Right lobe of liver (tissue), 6 donors: ENCODE measurements around the gene DAG1. TPM values are rescaled to one million over a fixed set of nuclear protein-coding genes. Genes with fewer than 3 reads are reported as not detected.

ENCODE experiments used
- ATAC-seq, 4 donors: fragments of 200-7000 bp; cut with Tn5 transposase; one replicate each; pipeline ENCODE4 v1.9.1; 2020; ENCODE audit warnings: mild to moderate bottlenecking in 4 of 4, moderate library complexity in 4 of 4
- DNase-seq, 3 donors: peaks; one replicate each; pipeline ENCODE4 v3.0.0-alpha.2; 2020
- H3K27ac ChIP-seq, 3 donors: fragments of 200-600 bp; one replicate each; pipeline ENCODE4 v1.8.0; 2022
- H3K27me3 ChIP-seq, 2 donors: fragments of 200-600 bp; one replicate each; pipeline ENCODE4 v1.8.0; 2022
- H3K36me3 ChIP-seq, 4 donors: fragments of 200-600 bp; sonication (generic) in 1 of 4; one replicate each; pipeline versions ENCODE4 v1.5.1 to v1.8.0; 2017 to 2022; ENCODE audit warnings: control low read depth in 1 of 4
- H3K4me1 ChIP-seq, 4 donors: fragments of 200-600 bp; sonication (generic) in 1 of 4; one replicate each; pipeline versions ENCODE4 v1.5.1 to v1.8.0; 2017 to 2022; ENCODE audit warnings: control low read depth in 1 of 4
- H3K4me3 ChIP-seq, 3 donors: fragments of 200-600 bp; one replicate each; pipeline ENCODE4 v1.8.0; 2022
- H3K9me3 ChIP-seq, 4 donors: fragments of 200-600 bp; sonication (generic) in 1 of 4; one replicate each; pipeline versions ENCODE4 v1.5.1 to v1.8.0; 2017 to 2022; ENCODE audit warnings: control low read depth in 1 of 4
- POLR2A ChIP-seq: fragments of 450-650 bp; IDR thresholded peaks from one replicate; pipeline ENCODE4 v1.6.1; 2017; ENCODE audit warnings: antibody characterized with exemption, mild to moderate bottlenecking
- WGBS: methylation state at CpG from one replicate; pipeline ENCODE4 v1.1.6; 2018; ENCODE audit warnings: low coverage, low lambda C conversion rate; ENCODE audit not compliant: insufficient coverage; ENCODE audit errors: missing lambda C conversion rate; 5-methylcytosine and 5-hydroxymethylcytosine counted together
- intact Hi-C, 2 donors: fragments of 100-400 bp; cut with DNase I; formaldehyde crosslinking; loops; one replicate each; pipeline versions ENCODE4 v1.11.2 to v1.14.1; 2022
- total RNA-seq, 6 experiments: library from RNA; depleted of rRNA in 2 of 6; stranded (reverse); fragments of >200 nt in 2 of 6; fragmentation: NEBNext Ultra II Directional in 3 of 6; extraction: Animal tissue kit (Norgen Biotek cat#: 25700) in 3 of 6; gene quantifications; one replicate each; pipeline versions ENCODE4 v1.1.0 to v1.2.4, GENCODE V29; 2016 to 2023
- TF ChIP-seq, protein P1 (sequence below), 4 donors: fragments of 200-600 bp in 3 of 4; fragments of 450-650 bp in 1 of 4; IDR thresholded peaks; one replicate each; pipeline versions ENCODE4 v1.5.1 to v1.8.0; 2016 to 2022; ENCODE audit warnings: antibody characterized with exemption in 4 of 4, mild to moderate bottlenecking in 2 of 4
- donor health status: DM: no; HTN: yes; CAD: no.
- donor health status: DM: no; HTN: no; CAD: no.
- donor health status: DM: no; HTN: no; CAD: no.
- donor health status: DM: no; HTN: yes; CAD: no.
- donor health status: DM: no; HTN: yes; CAD: no.

The DAG1 gene
- total RNA-seq, 6 experiments from 2014 or later = 54.5 to 92.5 (median 65.2) TPM

DNA sequence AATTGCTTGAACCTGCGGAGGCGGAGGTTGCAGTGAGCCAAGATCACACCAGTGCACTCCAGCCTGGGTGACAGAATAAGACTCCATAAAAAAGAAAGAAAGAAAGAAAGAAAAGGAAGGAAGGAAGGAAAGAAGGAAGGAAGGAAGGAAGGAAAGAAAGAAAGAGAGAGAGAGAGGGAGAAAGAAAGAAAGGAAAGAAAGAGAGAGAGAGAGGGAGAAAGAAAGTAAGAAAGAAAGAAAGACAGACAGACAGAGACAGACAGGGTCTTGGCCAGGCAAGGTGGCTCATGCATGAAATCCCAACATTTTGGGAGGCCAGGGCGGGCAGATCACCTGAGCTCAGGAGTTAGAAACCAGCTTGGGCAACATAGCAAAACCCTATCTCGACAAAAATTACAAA lies 16.4 kb upstream of the DAG1 start:
- H3K27me3 ChIP-seq = no peaks in the 10 kb centered on the region
- TF ChIP-seq, protein P1, sequence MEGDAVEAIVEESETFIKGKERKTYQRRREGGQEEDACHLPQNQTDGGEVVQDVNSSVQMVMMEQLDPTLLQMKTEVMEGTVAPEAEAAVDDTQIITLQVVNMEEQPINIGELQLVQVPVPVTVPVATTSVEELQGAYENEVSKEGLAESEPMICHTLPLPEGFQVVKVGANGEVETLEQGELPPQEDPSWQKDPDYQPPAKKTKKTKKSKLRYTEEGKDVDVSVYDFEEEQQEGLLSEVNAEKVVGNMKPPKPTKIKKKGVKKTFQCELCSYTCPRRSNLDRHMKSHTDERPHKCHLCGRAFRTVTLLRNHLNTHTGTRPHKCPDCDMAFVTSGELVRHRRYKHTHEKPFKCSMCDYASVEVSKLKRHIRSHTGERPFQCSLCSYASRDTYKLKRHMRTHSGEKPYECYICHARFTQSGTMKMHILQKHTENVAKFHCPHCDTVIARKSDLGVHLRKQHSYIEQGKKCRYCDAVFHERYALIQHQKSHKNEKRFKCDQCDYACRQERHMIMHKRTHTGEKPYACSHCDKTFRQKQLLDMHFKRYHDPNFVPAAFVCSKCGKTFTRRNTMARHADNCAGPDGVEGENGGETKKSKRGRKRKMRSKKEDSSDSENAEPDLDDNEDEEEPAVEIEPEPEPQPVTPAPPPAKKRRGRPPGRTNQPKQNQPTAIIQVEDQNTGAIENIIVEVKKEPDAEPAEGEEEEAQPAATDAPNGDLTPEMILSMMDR (IDR thresholded peaks at IDR 0.05) = no peak
- TF ChIP-seq POLR2A = no peak
- no peak overlapping the region for H3K27ac ChIP-seq
- H3K4me3 ChIP-seq = no peak overlapping the region
- 100% methylated on average over 3 of the region's 4 CpGs for WGBS
- intact Hi-C loops = no loop called here
- DNase-seq = no peak
- no peak for ATAC-seq
- H3K4me1 ChIP-seq = no peaks in the 10 kb centered on the region
- no peaks in the 10 kb centered on the region for H3K36me3 ChIP-seq
- no peaks in the 10 kb centered on the region for H3K9me3 ChIP-seq

DNA sequence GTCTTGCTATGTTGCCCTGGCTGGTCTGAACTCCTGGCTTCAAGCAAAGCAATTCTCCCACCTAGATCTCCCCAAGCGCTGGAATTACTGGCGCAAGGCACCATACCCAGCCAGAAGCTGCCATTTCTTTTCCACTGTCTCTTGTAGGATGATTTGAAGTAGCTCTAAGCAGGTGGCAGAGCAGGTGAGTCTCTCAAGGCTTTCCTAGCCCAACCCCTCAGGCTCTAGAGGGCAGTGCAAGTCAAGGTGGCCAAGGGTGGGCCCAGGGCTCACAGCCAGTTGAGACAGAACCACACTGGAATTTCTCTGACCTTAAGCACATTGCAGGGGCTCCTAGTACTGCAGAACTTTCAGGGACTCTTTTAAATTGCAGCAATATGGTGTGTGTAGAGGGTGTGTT lies 15.6 kb upstream of the DAG1 start:
- no peaks in the 10 kb centered on the region for H3K27me3 ChIP-seq
- H3K36me3 ChIP-seq = no peaks in the 10 kb centered on the region
- no peak overlapping the region for H3K4me3 ChIP-seq
- peak; percentile 56 to 81 (median 73) for ATAC-seq
- no peaks in the 10 kb centered on the region for H3K4me1 ChIP-seq
- TF ChIP-seq POLR2A = no peak
- TF ChIP-seq, protein P1 (IDR thresholded peaks at IDR 0.05) = peak; percentile 13 to 47 (median 26)
- no peak for DNase-seq
- H3K9me3 ChIP-seq = no peaks in the 10 kb centered on the region
- WGBS = 80% methylated on average over 2 of the region's 2 CpGs
- no peak overlapping the region for H3K27ac ChIP-seq
- intact Hi-C loops = no loop called here

DNA sequence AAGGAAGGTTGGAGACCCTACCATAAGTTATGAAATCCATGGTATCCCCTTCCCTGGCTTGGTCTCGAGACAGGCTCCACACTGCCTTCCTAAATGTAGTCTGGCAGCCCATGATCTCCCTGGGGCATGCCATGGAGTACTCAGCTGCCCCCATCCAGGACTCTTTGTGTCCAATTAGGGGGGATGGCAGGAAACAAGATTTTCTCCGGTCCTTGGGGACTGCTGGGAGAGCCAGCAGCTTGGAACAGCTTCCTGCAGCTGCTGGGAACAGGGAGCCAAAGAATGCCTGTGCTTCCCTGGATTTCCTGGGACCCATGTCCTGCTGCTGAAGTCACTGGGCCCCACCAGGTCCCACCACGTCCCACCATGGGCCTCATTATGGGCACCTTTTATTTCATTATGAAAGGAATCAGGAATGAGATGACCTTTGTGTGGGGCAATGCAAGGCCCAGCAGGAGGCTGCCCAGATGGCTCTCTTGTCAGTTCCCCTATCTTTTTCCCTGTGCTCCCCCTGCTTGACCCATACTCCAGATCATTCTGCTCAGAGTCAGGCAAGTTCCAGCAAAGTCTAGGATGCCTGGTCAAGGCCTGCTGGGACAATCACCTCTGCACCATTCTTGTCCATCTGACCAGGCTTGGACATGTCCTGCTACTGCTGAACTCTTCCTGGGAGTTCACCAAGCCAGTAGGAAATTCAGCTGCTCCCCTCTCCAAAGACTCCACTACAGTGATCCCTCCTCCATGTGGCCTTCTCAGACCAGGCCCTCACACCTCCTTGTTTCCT lies 15.0 kb upstream of the DAG1 start:
- 78% methylated on average over 1 of the region's 3 CpGs for WGBS
- H3K9me3 ChIP-seq = no peaks in the 10 kb centered on the region
- no peaks in the 10 kb centered on the region for H3K4me1 ChIP-seq
- intact Hi-C loops = no loop called here
- H3K4me3 ChIP-seq = no peak overlapping the region
- no peaks in the 10 kb centered on the region for H3K27me3 ChIP-seq
- H3K36me3 ChIP-seq = no peaks in the 10 kb centered on the region
- TF ChIP-seq, protein P1 (IDR thresholded peaks at IDR 0.05) = no peak
- TF ChIP-seq POLR2A = no peak
- peak; percentile 24 to 50 (median 36) for ATAC-seq
- no peak for DNase-seq
- H3K27ac ChIP-seq = peak overlapping the region in 1 of 3 donors; percentile 24

DNA sequence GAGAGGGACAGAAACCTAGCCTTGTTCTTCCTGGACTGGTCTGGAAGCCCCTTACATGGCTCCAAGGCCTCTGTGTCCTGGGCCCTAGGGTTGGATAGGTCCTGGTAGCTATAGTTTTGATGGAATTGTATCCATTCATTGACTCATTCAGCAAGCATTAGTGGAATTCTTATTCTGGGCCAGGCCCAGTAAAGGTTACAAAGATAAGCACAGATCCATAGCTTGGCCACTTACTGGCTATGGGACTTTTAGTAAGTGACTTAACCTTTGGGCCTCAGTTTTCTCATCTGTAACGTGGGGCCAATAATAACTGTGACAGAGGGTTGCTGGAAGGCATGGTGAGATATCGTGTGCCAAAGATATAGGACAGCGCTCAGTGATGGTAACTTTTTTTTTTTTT lies 13.6 kb upstream of the DAG1 start:
- H3K4me3 ChIP-seq = no peak overlapping the region
- no peaks in the 10 kb centered on the region for H3K36me3 ChIP-seq
- no peak overlapping the region for H3K27ac ChIP-seq
- ATAC-seq = no peak
- no peak for TF ChIP-seq POLR2A
- TF ChIP-seq, protein P1 (IDR thresholded peaks at IDR 0.05) = no peak
- H3K9me3 ChIP-seq = no peaks in the 10 kb centered on the region
- H3K27me3 ChIP-seq = no peaks in the 10 kb centered on the region
- H3K4me1 ChIP-seq = no peaks in the 10 kb centered on the region
- intact Hi-C loops = no loop called here
- 50% methylated on average over 1 of the region's 3 CpGs for WGBS
- no peak for DNase-seq
